Measurements from ENCODE around the gene KCND2. TPM values are rescaled to one million over a fixed set of nuclear protein-coding genes. Genes with fewer than 3 reads are reported as not detected.

KCND2 gene
- total and polyA plus RNA-seq, 7 experiments from 2014 or later, result not detected

DNA sequence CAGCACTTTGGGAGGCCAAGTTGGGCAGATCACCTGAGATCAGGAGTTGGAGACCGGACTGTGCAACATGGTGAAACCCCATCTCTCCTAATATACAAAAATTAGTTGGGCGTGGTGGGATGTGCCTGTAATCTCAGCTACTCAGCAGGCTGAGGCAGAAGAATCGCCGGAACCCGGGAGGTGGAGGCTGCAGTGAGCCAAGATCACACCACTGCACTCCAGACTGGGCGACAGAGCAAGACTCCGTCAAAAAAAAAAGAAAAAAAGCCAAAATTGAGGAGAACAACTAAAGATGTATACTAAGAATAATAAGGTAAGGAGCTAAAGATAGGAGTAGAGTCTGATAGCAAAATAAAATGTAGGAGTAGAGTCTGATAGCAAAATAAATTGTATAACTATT is 251.0 kb downstream of the KCND2 start:
- no peaks in the 10 kb centered on the region for H3K9me3 ChIP-seq (ENCODE audit: control insufficient read depth in 2 of 3, low read length in 3 of 3)
- Mint-ChIP-seq H3K4me1 (no peaks in the 10 kb centered on the region), H3K4me3 (no peak overlapping the region), H3K27ac (no peak overlapping the region), H3K9me3 (peaks cover 0 to 5% (median 0%) of the 10 kb centered on the region in 11 donors), H3K27me3 (no peaks in the 10 kb centered on the region), H3K36me3 (no peaks in the 10 kb centered on the region)
- ChIA-PET POLR2A (no interaction called here), CTCF (no interaction called here)
- H3K27ac ChIP-seq (ENCODE audit: low read depth, low read length), result no peak overlapping the region
- no peak overlapping the region for H3K4me3 ChIP-seq (ENCODE audit: low read length)
- ATAC-seq (no peak), DNase-seq (no peak)
- intact Hi-C loops (cut with micrococcal nuclease), result no loop called here
- H3K4me1 ChIP-seq (ENCODE audit: control insufficient read depth in 2 of 2, insufficient read depth in 2 of 2, low read length in 2 of 2), result no peaks in the 10 kb centered on the region
- no peaks in the 10 kb centered on the region for H3K36me3 ChIP-seq (ENCODE audit: control insufficient read depth in 2 of 3, insufficient read depth in 3 of 3, low read length in 3 of 3)
- H3K27me3 ChIP-seq (ENCODE audit: control insufficient read depth in 2 of 2, insufficient read depth in 2 of 2, low read length in 2 of 2), result no peaks in the 10 kb centered on the region

DNA sequence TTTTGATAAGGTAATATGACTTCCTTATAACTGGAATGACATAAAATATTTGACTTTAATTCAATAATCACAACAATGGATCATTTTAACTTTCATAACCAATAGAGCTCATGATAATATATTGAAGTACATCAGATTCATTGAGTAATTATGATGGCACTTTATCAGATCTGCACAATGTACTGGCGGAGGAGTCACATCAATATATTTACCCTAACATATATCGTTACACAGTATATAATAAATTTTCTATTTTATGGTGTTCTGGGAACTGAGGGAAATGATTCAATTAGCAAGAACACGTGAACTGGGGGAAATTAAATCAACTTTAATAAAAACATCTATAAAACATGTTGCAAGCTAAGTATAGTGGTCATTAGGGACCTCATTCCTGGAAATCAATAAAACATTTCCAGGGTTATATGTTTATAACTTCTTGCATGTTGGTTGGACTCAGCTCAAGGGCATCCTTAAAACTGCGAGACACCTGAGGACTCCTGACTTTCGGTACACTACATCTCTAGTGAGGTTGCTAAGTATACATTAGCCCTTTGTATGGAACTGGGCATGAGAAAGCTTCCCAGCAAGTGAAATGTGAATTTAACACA is 254.0 kb downstream of the KCND2 start:
- intact Hi-C loops (cut with micrococcal nuclease), result no loop called here
- Mint-ChIP-seq H3K27ac (no peak overlapping the region), H3K4me1 (no peaks in the 10 kb centered on the region), H3K36me3 (no peaks in the 10 kb centered on the region), H3K27me3 (no peaks in the 10 kb centered on the region), H3K4me3 (no peak overlapping the region), H3K9me3 (peaks cover 0 to 5% (median 0%) of the 10 kb centered on the region in 11 donors)
- no peaks in the 10 kb centered on the region for H3K27me3 ChIP-seq (ENCODE audit: control insufficient read depth in 2 of 2, insufficient read depth in 2 of 2, low read length in 2 of 2)
- no peak for ATAC-seq
- CTCF ChIA-PET, result no interaction called here
- no peak for DNase-seq
- POLR2A ChIA-PET, result no interaction called here
- H3K4me3 ChIP-seq (ENCODE audit: low read length), result no peak overlapping the region
- no peak overlapping the region for H3K27ac ChIP-seq (ENCODE audit: low read depth, low read length)
- H3K36me3 ChIP-seq (ENCODE audit: control insufficient read depth in 2 of 3, insufficient read depth in 3 of 3, low read length in 3 of 3), result no peaks in the 10 kb centered on the region
- H3K4me1 ChIP-seq (ENCODE audit: control insufficient read depth in 2 of 2, insufficient read depth in 2 of 2, low read length in 2 of 2), result no peaks in the 10 kb centered on the region
- H3K9me3 ChIP-seq (ENCODE audit: control insufficient read depth in 2 of 3, low read length in 3 of 3), result no peaks in the 10 kb centered on the region

DNA sequence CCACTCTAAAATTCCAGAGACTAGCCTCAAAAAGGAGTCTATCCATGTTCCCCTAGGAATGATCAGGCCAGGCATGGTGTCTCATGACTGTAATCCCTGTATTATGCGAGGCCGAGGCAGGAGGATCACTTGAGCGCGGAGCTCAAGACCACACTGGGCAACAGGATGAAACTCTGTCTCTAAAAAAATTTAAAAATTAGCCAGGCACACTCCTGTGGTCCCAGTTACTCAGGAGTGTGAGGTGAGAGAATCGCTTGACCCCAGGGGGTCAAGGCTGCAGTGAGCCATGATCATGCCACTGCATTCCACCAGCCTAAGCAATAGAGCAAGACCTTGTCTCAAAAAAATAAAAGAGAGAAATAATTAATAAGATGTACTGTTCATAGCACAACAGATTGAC is 256.8 kb downstream of the KCND2 start:
- no peak overlapping the region for H3K4me3 ChIP-seq (ENCODE audit: low read length)
- H3K9me3 Mint-ChIP-seq, result peaks cover 0 to 5% (median 0%) of the 10 kb centered on the region in 11 donors
- no peaks in the 10 kb centered on the region for H3K4me1 Mint-ChIP-seq
- H3K4me1 ChIP-seq (ENCODE audit: control insufficient read depth in 2 of 2, insufficient read depth in 2 of 2, low read length in 2 of 2), result no peaks in the 10 kb centered on the region
- H3K27ac Mint-ChIP-seq, result no peak overlapping the region
- H3K36me3 Mint-ChIP-seq, result no peaks in the 10 kb centered on the region
- H3K4me3 Mint-ChIP-seq, result no peak overlapping the region
- no peak overlapping the region for H3K27ac ChIP-seq (ENCODE audit: low read depth, low read length)
- CTCF ChIA-PET, result no interaction called here
- no peak for ATAC-seq
- no peaks in the 10 kb centered on the region for H3K27me3 ChIP-seq (ENCODE audit: control insufficient read depth in 2 of 2, insufficient read depth in 2 of 2, low read length in 2 of 2)
- no peak for DNase-seq
- H3K27me3 Mint-ChIP-seq, result no peaks in the 10 kb centered on the region
- H3K36me3 ChIP-seq (ENCODE audit: control insufficient read depth in 2 of 3, insufficient read depth in 3 of 3, low read length in 3 of 3), result no peaks in the 10 kb centered on the region
- POLR2A ChIA-PET, result no interaction called here
- no peaks in the 10 kb centered on the region for H3K9me3 ChIP-seq (ENCODE audit: control insufficient read depth in 2 of 3, low read length in 3 of 3)
- intact Hi-C loops (cut with micrococcal nuclease), result no loop called here

- H3K4me3 Mint-ChIP-seq, result no peak overlapping the region
- H3K27me3 Mint-ChIP-seq, result no peaks in the 10 kb centered on the region
- H3K9me3 ChIP-seq (ENCODE audit: control insufficient read depth in 2 of 3, low read length in 3 of 3), result no peaks in the 10 kb centered on the region
- H3K4me1 ChIP-seq (ENCODE audit: control insufficient read depth in 2 of 2, insufficient read depth in 2 of 2, low read length in 2 of 2), result no peaks in the 10 kb centered on the region
- no peak overlapping the region for H3K4me3 ChIP-seq (ENCODE audit: low read length)
- no peak for ATAC-seq
- no peaks in the 10 kb centered on the region for H3K36me3 ChIP-seq (ENCODE audit: control insufficient read depth in 2 of 3, insufficient read depth in 3 of 3, low read length in 3 of 3)
- no peaks in the 10 kb centered on the region for H3K4me1 Mint-ChIP-seq
- no peak overlapping the region for H3K27ac Mint-ChIP-seq
- H3K9me3 Mint-ChIP-seq, result peaks cover 0 to 2% (median 0%) of the 10 kb centered on the region in 11 donors
- ChIA-PET CTCF (no interaction called here), POLR2A (no interaction called here)
- H3K36me3 Mint-ChIP-seq, result no peaks in the 10 kb centered on the region
- no peaks in the 10 kb centered on the region for H3K27me3 ChIP-seq (ENCODE audit: control insufficient read depth in 2 of 2, insufficient read depth in 2 of 2, low read length in 2 of 2)
- DNase-seq, result no peak
- intact Hi-C loops (cut with micrococcal nuclease), result no loop called here
- H3K27ac ChIP-seq (ENCODE audit: low read depth, low read length), result no peak overlapping the region
Observed at GRCh38 chr7:120538335-120538734, 265.4 kb downstream of the KCND2 start.

GRCh38 chr7:120539321-120539720 is 266.3 kb downstream of the KCND2 start:
- intact Hi-C loops (cut with micrococcal nuclease), result no loop called here
- Mint-ChIP-seq H3K4me3 (no peak overlapping the region), H3K9me3 (peaks cover 0 to 3% (median 0%) of the 10 kb centered on the region in 11 donors), H3K4me1 (no peaks in the 10 kb centered on the region), H3K27me3 (no peaks in the 10 kb centered on the region), H3K36me3 (no peaks in the 10 kb centered on the region), H3K27ac (no peak overlapping the region)
- ChIA-PET CTCF (no interaction called here), POLR2A (no interaction called here)
- Histone ChIP-seq H3K4me1 (ENCODE audit: control insufficient read depth in 2 of 2, insufficient read depth in 2 of 2, low read length in 2 of 2) (no peaks in the 10 kb centered on the region), H3K9me3 (ENCODE audit: control insufficient read depth in 2 of 3, low read length in 3 of 3) (no peaks in the 10 kb centered on the region), H3K27ac (ENCODE audit: low read depth, low read length) (no peak overlapping the region), H3K36me3 (ENCODE audit: control insufficient read depth in 2 of 3, insufficient read depth in 3 of 3, low read length in 3 of 3) (no peaks in the 10 kb centered on the region), H3K27me3 (ENCODE audit: control insufficient read depth in 2 of 2, insufficient read depth in 2 of 2, low read length in 2 of 2) (no peaks in the 10 kb centered on the region), H3K4me3 (ENCODE audit: low read length) (no peak overlapping the region)
- ATAC-seq, result no peak
- no peak for DNase-seq

GRCh38 chr7:120547605-120548004 is 274.6 kb downstream of the KCND2 start:
- Mint-ChIP-seq H3K4me1 (no peaks in the 10 kb centered on the region), H3K4me3 (no peak overlapping the region), H3K27me3 (no peaks in the 10 kb centered on the region), H3K36me3 (no peaks in the 10 kb centered on the region), H3K9me3 (peaks cover 0 to 7% (median 0%) of the 10 kb centered on the region in 11 donors), H3K27ac (no peak overlapping the region)
- no peak overlapping the region for H3K27ac ChIP-seq (ENCODE audit: low read depth, low read length)
- ATAC-seq (no peak), DNase-seq (no peak)
- H3K4me3 ChIP-seq (ENCODE audit: low read length), result no peak overlapping the region
- intact Hi-C loops (cut with micrococcal nuclease), result no loop called here
- CTCF ChIA-PET, result no interaction called here
- H3K27me3 ChIP-seq (ENCODE audit: control insufficient read depth in 2 of 2, insufficient read depth in 2 of 2, low read length in 2 of 2), result no peaks in the 10 kb centered on the region
- POLR2A ChIA-PET, result no interaction called here
- no peaks in the 10 kb centered on the region for H3K4me1 ChIP-seq (ENCODE audit: control insufficient read depth in 2 of 2, insufficient read depth in 2 of 2, low read length in 2 of 2)
- no peaks in the 10 kb centered on the region for H3K9me3 ChIP-seq (ENCODE audit: control insufficient read depth in 2 of 3, low read length in 3 of 3)
- no peaks in the 10 kb centered on the region for H3K36me3 ChIP-seq (ENCODE audit: control insufficient read depth in 2 of 3, insufficient read depth in 3 of 3, low read length in 3 of 3)

DNA sequence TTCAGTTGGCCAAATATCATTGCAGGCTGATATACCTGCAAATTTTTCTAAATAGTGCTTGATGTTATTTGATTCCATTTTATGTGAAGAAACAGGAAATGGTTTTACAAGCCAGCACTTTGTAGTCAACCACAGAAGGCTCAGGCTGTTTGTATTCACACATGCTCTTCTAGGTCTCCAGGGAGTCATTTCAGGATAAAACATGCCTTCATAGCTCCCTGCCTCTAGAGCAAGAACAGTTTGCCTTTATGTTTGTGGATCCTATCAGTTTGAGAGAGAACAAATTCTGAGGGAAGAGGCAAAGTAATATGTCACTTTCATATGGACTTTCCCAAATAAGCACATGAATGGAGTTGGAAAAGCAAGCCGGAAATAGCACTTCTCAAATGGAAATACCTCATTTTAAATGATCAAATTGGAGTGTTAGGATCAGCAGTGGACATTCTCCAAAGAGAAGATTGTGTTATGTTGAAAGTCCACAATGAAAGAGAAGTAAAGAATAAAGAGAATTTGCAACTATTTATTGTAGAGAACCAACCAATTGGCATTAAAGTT is 277.6 kb downstream of the KCND2 start:
- no peak overlapping the region for H3K27ac Mint-ChIP-seq
- ChIA-PET POLR2A (no interaction called here), CTCF (no interaction called here)
- Histone ChIP-seq H3K36me3 (ENCODE audit: control insufficient read depth in 2 of 3, insufficient read depth in 3 of 3, low read length in 3 of 3) (no peaks in the 10 kb centered on the region), H3K27ac (ENCODE audit: low read depth, low read length) (no peak overlapping the region), H3K4me3 (ENCODE audit: low read length) (no peak overlapping the region), H3K9me3 (ENCODE audit: control insufficient read depth in 2 of 3, low read length in 3 of 3) (no peaks in the 10 kb centered on the region), H3K27me3 (ENCODE audit: control insufficient read depth in 2 of 2, insufficient read depth in 2 of 2, low read length in 2 of 2) (no peaks in the 10 kb centered on the region), H3K4me1 (ENCODE audit: control insufficient read depth in 2 of 2, insufficient read depth in 2 of 2, low read length in 2 of 2) (no peaks in the 10 kb centered on the region)
- H3K27me3 Mint-ChIP-seq, result no peaks in the 10 kb centered on the region
- ATAC-seq, result no peak
- DNase-seq, result no peak
- H3K4me3 Mint-ChIP-seq, result no peak overlapping the region
- H3K9me3 Mint-ChIP-seq, result peaks cover 0 to 6% (median 3%) of the 10 kb centered on the region in 11 donors
- no peaks in the 10 kb centered on the region for H3K4me1 Mint-ChIP-seq
- intact Hi-C loops (cut with micrococcal nuclease), result no loop called here
- no peaks in the 10 kb centered on the region for H3K36me3 Mint-ChIP-seq

All from naive thymus-derived CD4-positive, alpha-beta T cell (primary cell).